ENCODE results near the gene ZNF485.
A peak's percentile ranks its signal among the peaks of the same experiment; 100 is the strongest.
"Not testable (repeated sequence)": the region's sequence is repeated elsewhere in the genome, so short reads cannot be mapped to it uniquely, and the experiment has no call there.

Gene ZNF485

DNA sequence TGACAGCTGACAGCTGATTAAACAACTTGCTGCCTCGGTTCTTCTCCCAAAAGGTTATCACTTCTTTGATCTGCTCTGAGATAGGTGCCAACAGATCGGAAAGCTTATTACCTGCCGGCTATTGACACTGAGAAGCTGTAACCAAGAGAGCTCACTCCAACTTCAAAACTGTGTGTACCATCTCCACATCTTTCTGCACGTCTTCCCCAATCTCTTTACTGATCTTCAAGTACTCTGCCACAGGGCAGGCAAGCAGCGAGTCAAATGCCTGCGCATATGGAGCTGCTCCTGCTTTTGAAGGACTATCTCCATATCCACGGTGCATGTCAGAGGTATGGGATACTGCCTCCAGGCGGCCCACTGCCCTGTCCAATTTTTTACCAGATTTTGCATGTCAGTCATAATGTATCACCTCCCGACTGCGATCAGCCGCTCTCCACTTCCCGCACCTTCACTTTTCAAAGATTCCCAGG is 352 bp upstream of the ZNF485 start:
- no peak for DNase-seq (ENCODE audit: low spot score)

DNA sequence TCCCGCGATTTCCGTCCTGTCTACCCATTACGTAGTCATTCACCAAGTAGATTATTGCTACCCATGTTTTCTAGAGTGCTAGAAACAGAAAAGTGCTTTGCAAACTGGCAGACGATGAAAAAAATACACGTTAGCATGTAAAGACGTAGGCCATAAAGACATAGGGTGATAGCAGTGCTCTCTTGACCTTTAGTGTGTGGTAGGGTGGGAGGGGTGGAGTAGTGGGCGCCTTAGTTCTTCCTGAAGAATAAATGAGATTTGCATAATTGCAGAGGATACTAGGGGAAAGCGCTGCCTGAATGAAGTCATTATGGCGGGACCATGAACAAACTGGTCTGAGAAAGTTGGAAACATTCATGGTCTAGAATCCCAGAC is 948 bp downstream of the ZNF485 start:
- no peak for DNase-seq (ENCODE audit: low spot score)

- peak; percentile 14 for DNase-seq (ENCODE audit: low spot score)
Observed at GRCh38 chr10:43610636-43611035, 4.4 kb downstream of the ZNF485 start.

GRCh38 chr10:43616697-43617370 is 10.6 kb downstream of the ZNF485 start:
- DNase-seq (ENCODE audit: low spot score): no peak

GRCh38 chr10:43619368-43619767 is 13.1 kb downstream of the ZNF485 start:
- no peak for DNase-seq (ENCODE audit: low spot score)

DNA sequence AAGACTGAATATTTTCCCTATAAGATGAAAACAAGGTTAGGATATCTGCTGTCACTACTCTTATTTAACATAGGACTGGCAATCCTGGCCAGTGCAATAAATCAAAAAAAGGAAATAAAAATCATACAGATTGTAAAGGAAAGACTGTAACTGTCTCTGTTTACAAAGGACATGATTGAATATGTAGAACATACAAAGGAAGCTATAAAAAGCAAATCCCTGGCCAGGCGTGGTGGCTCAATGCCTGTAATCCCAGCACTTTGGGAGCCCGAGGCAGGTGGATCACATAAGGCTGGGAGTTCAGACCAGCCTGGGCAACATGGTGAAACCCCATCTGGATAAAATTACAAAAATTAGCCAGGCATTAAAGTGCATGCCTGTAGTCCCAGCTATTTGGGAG is 15.8 kb downstream of the ZNF485 start:
- no peak for DNase-seq (ENCODE audit: low spot score)

DNA sequence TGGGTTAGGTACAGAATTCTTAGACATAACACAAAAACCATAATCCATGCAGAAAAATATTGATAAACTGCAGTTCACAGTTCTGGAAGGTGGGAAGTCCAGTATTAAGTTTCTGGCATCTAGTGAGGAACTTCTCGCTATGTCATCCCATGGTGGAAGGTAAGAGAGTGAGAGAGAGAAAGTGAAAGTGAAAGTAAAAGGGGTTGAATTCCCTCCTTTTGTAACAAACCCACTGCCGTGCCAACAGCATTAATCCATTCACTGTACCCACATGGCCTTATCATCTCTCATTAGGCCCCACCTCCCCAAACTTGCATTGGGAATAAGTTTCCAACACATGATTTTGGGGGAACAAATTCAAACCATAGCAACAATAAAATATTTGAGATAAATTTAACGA is 17.1 kb downstream of the ZNF485 start:
- DNase-seq (ENCODE audit: low spot score): no peak

DNA sequence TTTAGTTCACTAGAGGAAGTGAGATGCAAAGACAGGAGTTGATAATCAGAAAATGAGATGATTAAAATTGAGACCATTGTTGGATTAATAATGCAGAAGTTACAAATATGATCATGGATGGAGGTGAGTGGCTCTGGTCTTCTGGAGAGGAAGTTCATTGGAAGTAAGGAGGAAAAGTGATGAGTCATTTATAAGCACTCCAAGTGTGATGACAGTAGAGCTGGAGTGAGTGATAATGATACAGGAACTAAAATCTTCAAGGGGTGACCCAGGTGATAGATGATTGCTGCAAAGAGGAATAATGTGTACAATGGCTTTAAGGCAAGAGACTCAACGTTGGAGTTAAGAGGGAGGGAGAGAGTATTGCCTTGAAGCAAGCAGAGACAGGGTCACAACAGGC is 21.7 kb downstream of the ZNF485 start:
- no peak for DNase-seq (ENCODE audit: low spot score)

- no peak for DNase-seq (ENCODE audit: low spot score)
Observed at GRCh38 chr10:43628956-43629355, 22.7 kb downstream of the ZNF485 start.

- not testable (repeated sequence) for DNase-seq (ENCODE audit: low spot score)
Observed at GRCh38 chr10:43635816-43636215, 29.6 kb downstream of the ZNF485 start.

DNA sequence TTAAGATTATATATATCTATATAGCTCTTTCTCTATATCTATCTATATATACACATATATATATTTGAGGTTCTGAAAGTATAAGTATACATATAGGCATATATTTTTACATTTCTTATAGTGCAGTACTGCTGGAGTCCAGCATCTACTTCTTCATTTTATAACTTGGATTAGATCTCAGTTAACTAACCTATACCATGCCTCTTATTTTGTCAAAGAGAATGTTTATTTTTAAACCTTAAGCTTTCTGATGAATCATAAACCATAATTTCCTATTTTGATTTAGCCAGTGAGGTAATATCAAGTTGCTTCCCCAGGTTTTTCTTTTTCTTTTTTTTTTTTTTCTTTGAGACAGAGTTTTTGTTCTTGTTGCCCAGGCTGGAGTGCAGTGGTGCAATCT is 34.4 kb downstream of the ZNF485 start:
- DNase-seq (ENCODE audit: low spot score): no peak

DNA sequence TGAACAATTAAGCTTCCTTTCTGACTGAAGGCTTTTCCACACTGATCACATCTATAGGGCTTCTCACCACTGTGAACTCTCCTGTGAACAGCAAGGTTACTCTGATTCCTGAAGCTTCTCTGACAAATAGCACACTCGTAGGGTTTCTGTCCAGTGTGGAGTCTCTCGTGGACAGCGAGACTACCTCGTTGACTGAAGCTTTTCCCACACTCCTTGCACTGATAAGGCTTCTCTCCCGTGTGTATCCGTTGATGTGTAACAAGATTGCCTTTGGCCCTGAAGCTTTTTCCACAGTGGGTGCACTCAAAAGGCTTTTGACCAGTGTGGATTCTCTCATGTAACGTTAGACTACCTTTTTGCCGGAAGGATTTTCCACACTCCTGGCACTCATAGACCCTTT is 38.0 kb downstream of the ZNF485 start:
- DNase-seq (ENCODE audit: low spot score): no peak

GRCh38 chr10:43645866-43646265 is 39.6 kb downstream of the ZNF485 start:
- no peak for DNase-seq (ENCODE audit: low spot score)

DNA sequence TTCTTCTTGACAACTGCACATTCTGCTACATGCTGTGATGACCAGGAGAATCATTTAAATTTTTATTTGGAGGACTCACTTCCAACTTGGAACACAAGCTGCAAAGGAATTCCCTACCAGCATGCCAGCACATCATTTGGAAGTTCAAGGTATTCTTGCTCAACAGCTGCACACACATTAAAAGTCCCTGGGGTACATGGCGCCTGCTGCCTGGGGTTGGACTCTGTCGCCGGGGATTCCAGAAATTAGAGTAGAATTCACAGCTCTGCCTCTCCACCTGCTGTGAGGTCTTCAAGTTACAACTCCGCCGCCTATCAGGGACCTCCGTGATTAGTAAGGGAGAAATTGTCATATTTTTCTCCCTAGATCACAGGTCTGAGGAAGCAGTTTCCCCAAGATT is 41.3 kb downstream of the ZNF485 start:
- no peak for DNase-seq (ENCODE audit: low spot score)

- DNase-seq (ENCODE audit: low spot score): no peak
Observed at GRCh38 chr10:43648095-43648397, 41.8 kb downstream of the ZNF485 start.

DNA sequence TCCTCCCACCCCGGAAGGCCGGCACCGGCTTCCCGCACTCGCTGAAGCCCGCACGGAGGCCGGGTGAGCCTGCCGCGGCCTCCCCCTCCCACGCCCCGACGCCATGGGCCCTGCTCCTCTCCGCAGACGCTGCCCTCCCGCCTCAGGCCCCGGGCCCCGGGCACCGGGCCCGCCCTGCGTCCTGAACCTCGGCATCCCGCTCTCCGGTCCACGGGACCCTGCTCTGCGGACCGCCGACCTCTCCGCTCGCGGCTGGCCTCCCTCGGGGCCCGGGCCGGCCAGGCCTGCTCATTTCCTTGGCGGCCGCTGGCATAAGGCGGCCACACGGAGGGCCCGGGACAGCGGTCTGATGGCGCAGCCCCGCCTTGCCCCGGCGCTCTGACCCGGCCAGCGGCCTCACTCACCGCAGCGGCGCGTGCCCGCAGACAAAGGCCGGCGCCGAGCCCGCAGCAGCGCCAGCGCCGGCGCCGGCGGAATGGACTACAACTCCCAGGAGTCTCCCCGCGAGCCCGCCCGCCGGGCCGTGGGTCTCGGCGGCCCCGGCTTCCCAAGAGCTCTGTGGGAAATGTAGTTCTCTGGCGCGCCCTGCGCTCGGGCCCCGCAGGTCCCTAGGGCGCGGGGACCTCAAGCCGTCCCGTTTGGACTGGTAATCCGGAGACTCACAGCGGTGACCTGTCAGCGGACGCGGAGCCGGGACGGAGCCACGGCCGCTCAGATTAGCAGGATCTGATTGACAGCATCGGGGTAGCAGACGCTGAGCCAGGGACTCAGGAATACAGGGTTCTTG is 42.4 kb downstream of the ZNF485 start, which contains the start of gene ZNF32:
TSS of gene ZNF32 (minus strand) at position 484 of the 787 bp plus-strand sequence. CDS start 2,748 bp downstream, outside the sequence.
- DNase-seq (ENCODE audit: low spot score): peak; percentile 94

GRCh38 chr10:43649185-43649523 is 42.9 kb downstream of the ZNF485 start:
- DNase-seq (ENCODE audit: low spot score): peak; percentile 26

- DNase-seq (ENCODE audit: low spot score): no peak
Observed at GRCh38 chr10:43653746-43654145, 47.5 kb downstream of the ZNF485 start.

GRCh38 chr10:43655311-43655710 is 49.1 kb downstream of the ZNF485 start:
- no peak for DNase-seq (ENCODE audit: low spot score)

DNA sequence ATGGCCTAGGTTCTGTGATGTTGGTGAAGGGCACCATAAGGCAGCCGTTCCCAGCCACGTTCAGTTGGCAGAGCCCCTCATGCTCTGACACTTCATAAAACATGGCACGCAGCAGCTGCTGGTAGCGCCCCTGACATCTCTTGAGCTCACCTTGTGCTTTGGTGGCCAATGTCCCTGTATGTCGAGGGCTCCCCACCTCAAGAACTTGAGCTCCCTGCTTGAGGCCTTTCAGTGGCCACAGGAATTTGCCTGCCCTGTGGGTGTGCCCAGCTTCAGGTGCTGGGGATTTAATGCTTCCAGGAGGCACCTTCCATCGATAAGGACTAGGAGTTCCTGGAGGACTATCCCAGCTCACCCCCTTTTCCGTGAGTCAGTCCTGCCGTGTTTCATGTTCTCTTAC is 52.0 kb downstream of the ZNF485 start:
- DNase-seq (ENCODE audit: low spot score): no peak

DNA sequence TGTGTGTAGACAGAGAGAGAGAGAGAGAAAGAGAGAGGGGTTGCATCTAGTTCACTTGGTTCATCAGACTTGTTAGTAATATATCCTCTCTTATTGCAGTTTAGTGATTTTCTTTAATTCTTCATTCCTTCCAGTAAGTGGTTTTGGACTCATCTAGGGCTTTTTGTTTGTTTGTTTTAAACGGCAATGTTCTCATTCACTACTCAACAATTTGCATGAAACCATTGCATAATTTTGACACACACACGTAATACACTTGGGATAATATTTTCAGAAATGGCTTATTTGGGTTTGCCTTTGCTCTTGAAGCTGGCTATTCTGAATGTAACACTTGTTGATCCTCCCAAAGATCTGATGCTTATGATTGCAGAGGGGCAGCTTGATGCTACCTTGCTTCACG is 58.8 kb downstream of the ZNF485 start:
- DNase-seq (ENCODE audit: low spot score): no peak

DNA sequence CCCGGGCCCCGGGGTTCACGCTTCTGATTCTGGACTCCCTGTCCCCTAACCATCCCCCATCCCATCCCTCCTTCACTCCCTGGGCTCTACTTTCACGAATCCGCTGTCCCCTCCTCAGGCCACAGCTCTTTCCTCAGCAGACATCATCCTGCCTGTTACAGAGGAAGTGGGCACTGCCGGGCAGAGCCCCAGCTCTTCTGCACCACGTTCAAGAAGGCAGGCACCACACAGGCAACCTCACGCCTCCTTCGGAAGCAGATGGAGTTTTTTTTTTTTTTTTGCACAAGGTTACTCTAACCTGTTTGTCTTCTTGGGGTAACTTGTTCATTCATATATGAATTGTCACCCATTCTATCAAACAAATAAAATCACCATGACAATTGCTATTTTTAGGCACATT is 60.3 kb downstream of the ZNF485 start:
- DNase-seq (ENCODE audit: low spot score): no peak

DNA sequence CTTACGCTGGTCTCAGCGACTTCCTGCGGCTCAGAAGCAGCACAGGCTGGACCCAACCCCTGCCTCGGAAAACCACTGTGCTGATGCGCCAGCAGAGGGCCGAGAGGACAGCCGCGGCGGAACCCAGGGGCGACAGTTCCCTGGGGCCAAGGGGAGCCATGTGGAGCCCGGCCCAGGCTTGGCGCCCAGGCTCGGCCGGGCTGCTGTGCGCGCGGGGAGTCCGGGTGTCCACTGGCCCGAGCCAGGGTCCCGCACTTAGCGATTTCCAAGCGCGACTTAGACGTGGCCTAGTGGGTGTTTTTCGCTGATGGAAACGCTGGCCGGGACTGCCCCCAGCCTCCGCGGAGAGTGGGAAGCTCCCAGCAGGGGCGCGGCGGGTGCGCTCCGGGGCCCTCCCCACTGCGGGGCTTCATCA is 61.1 kb downstream of the ZNF485 start:
- DNase-seq (ENCODE audit: low spot score): peak; percentile 44

Measured in AG08395 (cell line).